HG02763 (cell line): ENCODE results near the gene OR4D2.
"Not testable (repeated sequence)": the region's sequence is repeated elsewhere in the genome, so short reads cannot be mapped to it uniquely, and the experiment has no call there.

Source experiments
- ATAC-seq: cut with Tn5 transposase; IDR thresholded peaks from one replicate; pipeline ENCODE4 v1.9.1; 2021; ENCODE audit warnings: mild to moderate bottlenecking, moderate library complexity; ENCODE audit not compliant: unreplicated experiment

The OR4D2 gene

DNA sequence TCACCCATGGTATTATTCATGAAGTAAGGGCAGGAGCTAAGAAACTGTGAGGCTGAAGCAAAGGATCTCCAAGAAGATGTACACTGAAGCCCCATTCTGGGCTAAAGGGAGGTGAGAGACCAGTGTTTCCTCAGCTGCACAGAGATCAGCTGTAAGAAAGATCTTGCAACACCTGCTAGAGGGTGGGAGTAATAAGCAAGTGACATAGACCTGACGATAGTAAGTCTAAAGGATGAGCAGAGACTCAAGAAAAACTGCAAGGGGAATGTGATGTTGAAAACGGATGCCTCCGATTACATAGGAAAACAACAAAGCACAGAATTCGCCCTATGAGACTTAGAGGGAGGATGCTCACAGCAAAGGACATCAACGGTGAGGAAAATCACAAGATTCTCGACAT lies at the start of gene OR4D2:
OR4D2 (plus strand) TSS at position 301 of the 400 bp plus-strand sequence. CDS start 2,674 bp downstream, outside the sequence.
- no peak for ATAC-seq

DNA sequence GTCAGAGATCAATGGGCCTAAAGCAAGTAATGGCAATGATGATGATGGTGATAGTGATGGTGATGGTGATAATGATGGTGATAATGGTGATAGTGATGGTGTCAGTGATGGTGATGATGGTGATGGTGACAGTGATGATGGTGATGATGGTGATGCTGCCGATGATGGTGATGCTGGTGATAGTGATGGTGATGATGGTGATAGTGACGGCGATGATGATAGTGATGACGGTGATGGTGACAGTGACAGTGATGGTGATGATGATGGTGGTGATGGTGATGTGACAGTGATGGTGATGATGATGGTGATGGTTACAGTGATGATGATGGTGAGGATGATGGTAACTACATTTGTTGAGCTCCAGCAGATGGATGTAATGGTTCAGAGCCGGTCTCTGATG lies 49.4 kb upstream of the OR4D2 start:
- ATAC-seq: no peak

DNA sequence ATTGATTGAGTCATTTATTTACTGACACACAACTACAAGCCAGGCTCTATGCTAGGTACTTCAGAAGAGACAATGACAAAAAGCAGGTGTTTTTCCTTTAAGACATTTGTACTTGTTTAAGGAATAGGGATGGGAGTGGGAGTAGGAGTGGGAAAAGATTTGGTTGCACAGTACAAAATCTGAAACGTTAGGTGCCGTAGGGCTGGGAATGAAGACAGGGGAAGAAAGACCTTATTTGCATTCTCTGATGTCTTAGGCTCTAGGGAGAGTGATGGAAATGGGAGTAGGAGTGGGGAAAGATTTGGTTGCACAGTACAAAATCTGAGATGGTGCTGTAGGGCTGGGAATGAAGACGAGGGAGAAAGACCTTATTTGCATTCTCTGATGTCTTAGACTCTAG lies 47.3 kb upstream of the OR4D2 start:
- no peak for ATAC-seq

DNA sequence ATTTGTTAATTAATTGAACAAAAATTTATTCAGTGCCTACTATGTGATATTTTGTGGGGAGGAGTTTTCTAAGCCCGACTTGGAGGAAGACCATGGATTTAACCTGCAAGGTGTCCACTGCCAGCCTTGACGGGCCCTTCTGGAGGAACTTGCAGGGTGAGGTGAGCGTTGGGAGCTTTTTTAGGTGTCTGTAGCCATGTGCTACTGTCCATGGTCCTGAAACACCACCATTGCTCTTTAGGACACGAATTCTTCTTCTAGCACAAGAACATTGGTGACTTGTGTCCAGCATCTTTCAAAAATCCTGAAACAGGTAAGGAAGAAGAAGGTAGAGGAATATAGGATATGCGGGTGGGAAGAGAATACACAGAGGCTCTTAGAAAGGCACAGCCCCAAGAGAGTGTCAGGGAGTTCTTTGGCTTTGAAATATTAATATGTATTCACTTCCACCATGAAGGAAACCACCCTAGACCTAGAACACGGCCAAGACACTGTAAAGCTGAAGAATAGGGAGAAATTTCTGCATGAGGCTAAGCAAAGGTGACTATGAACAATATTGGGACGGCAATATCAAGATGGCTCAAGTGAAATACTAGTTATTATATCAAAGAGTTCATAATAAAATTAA lies 46.5 kb upstream of the OR4D2 start:
- ATAC-seq: no peak

DNA sequence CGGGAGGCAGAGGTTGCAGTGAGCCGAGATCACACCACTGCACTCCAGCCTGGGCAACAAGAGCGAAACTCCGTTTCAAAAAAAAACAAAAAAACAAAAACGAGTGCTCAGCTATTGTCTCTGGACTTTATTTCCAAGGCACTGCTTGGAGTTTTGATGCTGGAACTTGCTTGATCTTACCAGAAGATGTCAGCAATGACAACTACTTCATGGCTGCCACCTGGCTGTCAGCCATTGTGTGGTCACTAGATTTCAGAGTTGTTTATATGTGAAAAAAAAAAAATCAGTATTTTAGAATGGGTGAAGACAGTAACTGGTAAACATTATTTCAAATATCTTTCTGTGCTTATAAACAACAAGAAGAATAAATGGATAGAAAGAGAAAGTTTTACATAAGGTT lies 44.9 kb upstream of the OR4D2 start:
- ATAC-seq: no peak

DNA sequence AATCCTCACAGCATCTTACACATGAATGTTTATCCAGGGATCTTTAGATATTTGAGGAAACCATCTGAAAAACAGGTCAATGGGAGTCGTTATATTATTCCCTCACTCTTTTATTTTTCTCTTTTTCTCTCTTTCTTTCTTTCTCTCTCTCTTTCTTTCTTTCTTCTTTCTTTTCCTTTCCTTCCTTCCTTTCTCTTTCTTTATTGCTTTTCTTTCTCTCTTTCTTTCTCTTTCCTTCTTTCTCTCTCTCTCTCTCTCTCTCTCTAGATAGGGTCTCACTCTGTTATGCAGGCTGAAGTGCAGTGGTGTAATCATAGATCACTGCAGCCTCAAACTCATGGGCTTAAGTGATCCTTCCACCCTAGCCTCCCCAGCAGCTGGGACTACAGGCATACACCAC lies 38.9 kb upstream of the OR4D2 start:
- no peak for ATAC-seq

DNA sequence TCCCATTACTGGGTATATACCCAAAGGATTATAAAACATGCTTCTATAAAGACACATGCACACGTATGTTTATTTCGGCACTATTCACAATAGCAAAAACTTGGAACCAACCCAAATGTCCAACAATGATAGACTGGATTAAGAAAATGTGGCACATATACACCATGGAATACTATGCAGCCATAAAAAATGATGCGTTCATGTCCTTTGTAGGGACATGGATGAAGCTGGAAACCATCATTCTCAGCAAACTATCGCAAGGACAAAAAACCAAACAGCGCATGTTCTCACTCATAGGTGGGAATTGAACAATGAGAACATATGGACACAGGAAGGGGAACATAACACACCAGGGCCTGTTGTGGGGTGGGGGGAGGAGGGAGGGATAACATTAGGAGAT lies 34.1 kb upstream of the OR4D2 start:
- ATAC-seq: not testable (repeated sequence)

DNA sequence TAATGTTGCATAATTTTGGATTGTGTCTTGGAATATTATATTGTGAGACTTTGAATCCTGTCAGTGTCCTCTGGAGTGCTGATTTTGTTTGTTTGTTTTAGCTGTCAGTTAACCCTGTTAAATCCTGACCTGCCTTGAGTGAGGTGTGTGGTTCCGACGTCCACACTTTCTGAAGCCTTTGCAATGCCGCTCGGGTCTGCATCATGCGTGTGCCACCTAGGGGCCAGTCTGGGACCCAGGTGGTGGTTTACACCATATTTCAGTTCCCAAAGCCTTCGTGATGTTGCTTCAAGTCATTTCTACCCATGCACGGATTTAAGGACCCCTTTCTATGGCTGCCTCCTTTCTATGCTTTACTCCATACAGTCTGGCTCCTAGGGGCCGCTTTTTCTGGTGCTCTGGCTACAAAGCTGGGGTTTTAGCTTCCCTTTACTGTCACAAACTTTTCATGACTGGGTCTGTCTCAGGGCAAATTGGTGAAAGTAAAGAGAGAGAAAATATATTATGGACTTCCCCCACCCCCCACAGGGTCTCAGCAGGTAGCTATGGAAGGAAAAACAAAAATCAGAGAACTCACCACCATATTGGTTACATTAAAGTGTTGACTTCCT lies 30.0 kb upstream of the OR4D2 start:
- no peak for ATAC-seq

DNA sequence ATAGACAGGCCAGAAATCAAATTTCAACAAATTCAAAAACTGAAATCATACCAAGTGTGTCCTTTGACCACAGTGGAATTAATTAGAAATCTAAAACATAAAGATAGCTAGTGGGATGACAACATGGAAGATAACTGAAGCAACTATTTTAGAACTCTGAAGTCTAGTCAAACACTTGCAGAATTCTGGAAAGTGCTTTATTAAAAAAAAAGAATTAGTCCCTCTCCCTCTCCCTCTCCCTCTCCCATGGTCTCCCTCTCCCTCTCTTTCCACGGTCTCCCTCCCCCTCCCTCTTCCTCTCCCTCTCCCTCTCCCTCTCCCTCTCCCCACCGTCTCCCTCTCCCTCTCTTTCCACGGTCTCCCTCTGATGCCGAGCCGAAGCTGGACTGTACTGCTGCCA lies 25.3 kb upstream of the OR4D2 start:
- no peak for ATAC-seq

DNA sequence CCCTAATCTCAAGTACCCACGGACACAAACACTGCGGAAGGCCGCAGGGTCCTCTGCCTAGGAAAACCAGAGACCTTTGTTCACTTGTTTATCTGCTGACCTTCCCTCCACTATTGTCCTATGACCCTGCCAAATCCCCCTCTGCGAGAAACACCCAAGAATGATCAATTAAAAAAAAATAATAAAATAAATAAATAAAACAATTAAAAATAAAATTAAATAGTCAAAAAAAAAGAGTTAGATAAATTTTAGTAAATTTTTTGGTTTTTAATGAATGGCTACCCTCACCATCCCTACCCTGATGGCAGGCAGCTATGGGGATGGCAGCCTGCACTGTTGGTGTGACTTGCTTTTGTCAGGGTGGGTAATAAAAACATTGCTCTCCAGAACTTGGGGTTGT lies 23.4 kb upstream of the OR4D2 start:
- ATAC-seq: not testable (repeated sequence)

DNA sequence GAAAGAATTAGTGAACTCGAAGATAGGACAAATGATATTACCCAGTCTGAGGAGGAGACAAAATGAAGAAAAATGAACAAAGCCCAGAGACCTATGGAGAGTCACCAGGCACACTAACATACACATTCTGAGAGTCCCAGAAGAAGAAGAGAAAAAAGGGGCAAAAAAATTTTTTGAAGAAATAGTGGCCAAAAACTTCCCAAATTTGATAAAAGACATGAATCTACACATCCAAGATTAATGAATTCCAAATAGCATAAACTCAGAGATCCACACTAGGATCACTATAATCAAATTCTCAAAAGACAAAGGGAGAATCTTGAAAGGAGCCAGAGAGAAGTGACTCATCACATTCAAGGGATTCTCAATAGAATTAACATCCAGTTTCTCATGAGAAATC lies 22.0 kb upstream of the OR4D2 start:
- no peak for ATAC-seq

DNA sequence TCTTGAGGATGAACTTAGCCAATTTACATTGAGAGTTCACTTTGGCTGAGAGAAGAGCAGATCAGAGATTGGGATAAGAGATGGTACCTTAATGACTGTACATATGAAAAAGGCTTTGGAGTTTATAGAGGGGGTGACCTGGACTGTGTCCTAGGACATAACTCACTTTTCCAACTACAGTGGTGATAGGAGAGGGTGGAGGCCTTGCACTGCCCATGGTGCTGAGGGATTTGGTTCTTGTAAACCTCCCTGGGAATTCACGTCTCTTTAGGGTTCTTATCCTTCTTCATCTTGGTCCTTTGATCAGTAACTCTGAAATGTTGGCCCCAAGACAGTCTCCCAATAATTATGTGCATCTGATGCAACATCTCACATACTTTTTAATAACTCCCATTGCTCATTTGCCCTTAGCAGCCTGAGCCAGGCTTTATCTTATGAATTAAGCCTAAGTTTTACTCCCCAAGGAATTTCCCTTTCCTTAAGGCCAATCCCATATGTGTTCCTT lies 18.8 kb upstream of the OR4D2 start, which contains the start of gene OR4D1:
OR4D1 (plus strand) TSS at position 455 of the 505 bp plus-strand sequence. CDS start 6,770 bp downstream, outside the sequence.
- no peak for ATAC-seq

DNA sequence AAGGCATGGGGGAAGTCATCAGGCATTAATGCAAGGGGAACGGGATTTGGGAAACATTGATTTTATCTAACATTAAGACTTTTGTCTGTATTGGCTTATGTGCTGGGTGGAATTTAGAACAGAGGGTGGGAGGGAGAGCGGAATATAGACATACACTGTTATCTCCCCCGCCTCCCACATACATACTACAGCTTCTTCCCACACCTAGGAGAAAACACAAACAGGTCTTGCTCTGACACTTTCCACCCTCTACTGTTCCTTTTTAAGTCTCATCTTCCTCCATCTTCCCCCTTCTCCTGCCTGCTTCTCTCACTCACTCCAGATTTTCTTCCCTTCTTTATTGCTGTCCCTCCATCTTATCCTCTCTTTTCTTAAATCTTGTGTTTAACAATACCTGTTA lies 18.2 kb upstream of the OR4D2 start:
- ATAC-seq: no peak

DNA sequence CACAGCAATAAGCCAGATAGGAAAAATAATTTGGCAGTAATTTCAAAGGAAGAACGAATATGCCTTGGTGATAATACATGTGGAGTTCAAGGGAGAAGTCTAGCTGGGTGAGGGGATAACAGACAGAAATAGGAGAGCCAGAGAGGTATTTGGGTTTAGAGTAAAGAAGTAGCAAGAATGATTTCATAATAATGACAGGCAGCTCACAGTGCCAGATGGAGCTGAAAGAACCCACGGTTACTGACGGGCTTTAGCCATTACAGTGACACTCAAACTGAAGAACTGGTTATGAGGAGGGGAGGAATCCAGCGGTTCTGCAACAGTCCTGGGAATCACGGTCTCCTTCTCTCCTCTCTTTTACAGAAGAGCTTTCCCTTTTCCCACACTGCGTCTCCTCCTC lies 16.4 kb upstream of the OR4D2 start:
- no peak for ATAC-seq

DNA sequence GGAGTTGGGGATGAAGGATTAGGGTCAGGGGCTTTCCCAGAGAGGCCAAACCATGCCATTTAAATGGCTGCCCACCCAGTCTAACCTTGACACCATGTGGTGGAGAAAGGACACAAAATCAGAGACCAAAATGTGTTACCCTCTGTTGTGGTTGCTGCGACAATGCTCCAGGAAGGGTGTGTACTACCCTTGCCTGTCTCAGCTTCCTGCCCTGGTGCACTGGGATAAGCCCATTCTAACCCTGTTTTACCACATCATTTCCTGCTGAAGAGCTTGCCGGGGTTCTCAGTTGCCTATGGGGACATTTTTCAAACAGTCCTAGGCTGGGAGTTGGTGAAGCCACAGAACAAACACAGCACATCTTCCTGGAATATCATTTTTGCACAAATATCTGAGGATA lies 13.7 kb upstream of the OR4D2 start:
- ATAC-seq: no peak

DNA sequence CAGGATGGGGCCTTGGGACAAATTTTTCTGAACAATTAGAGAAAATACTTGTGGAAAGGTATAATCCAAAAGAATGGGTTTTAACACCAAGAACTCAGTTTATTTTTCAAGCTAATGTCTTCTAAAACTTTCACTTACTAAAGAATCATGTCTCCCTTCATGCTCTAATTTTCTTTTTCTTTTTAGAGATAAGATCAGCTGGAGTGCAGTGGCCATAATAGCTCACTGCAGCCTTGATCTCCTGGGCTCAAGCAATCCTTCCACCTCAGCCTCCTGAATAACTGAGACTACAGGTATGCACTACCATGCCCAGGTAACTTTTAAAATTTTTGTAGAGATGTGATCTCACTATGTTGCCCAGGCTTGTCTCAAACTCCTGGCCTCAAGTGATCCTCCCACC lies 13.1 kb upstream of the OR4D2 start:
- ATAC-seq: no peak

DNA sequence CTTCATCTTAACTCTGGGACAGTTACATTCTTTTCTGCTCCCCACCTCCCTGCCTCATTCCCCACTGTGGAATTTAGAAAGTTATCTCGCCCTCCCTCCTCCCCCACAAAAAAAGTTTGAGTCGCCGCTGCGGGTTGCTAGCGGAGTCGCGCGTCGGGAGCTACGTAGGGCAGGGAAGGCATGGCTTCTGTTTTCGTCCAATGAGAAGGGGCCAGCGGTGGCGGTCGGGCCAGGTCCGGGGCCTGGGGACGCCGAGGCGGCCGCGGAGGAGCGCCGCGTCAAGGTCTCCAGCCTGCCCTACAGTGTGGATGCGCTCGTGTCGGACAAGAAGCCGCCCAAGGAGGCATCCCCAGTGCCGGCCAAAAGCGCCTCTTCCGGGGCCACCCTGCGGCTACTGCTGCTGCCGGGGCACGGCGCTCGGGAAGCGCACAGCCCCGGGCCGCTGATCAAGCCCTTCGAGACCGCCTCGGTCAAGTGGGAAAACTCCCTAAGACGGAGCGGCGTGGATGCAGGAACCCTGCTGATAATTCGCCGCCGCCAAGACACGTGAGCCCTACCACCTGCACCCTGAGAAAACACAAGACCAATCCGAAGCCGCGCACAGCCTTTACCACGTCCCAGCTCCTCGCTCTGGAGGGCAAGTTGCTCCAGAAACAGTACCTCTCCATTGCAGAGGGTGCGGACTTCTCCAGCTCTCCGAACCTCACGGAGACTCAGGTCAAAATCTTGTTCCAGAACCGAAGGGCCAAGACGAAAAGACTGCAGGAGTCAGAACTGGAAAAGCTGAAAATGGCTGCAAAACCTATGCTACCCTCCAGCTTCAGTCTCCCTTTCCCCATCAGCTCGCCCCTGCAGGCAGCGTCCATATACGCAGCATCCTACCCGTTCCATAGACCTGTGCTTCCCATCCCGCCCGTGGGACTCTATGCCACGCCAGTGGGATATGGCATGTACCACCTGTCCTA lies 9.7 kb upstream of the OR4D2 start:
- ATAC-seq: no peak

DNA sequence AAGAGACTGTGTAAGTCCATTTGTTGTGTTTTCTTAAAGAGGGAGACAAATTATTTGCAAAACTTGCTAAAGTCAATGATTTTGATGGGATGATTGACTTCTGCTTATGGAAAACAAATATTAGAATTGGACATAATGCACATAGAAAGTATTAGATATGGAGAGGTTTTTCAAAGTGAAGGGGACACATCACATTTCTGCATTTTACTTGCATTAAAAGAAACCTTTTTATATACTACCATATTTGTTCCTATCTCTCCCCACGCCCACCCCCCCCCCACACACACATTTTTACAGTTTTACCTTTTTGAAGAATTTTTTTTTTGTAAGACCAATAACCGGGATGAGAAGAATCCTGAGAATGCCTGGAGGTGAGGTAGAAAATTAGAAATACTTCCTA lies 8.6 kb upstream of the OR4D2 start:
- ATAC-seq: no peak

DNA sequence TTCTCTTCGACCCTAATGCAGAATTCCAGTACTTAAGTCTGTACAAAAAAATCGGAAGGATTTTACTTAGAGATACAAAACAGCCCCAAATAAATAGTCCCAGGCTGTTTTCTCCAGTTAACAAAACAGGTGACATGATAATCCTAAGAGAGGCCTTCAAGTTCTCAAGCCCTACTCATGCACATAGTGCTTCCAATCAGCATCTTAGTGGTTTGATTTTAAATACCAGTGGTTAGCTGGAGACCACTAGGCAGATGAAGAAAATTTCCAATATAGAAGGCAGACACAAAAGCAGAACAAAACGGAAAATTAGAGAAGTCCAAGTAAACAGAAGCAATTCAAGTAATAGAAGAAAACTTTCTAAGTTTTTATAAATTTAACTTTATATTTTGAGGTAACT lies 5.2 kb upstream of the OR4D2 start:
- ATAC-seq: no peak

DNA sequence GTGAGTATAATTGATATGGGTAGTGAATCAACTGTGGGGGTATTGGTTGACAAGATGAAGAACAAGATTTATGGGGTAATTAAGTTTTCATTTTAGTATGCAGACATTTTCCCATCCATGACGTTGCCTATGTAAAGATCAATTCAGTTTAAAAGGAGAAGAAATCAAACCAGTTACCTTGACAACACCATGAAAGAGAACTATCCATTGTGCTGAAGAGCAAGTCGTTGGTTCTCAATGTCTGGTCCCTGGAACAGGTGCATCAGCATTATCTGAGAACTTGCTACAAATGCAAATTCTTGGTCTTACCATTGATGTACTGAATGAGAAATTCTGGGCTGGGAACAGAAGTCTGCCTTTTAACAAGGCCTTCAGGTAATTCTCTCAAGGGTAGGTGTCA lies 801 bp upstream of the OR4D2 start:
- no peak for ATAC-seq

DNA sequence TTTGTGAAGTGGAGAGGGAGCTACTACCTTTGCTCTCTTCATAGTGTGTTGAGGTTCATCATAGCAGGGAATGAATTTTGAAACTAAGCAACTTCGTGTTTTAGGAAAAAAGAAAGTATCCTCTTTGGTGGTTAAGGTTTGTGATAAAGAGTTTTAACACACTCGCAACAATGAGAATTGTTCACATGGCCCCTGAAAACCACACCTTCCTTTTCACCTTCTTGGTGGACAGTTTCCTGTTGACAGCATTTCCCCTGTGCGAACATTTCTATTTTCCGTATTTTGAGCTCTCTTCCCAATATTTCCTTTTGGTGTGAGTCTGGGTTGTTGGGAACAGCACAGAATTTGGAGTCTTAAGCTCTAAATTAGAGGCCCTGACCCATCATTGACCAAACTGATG lies 3.8 kb downstream of the OR4D2 start:
- no peak for ATAC-seq
